Osteoblast (primary cell): ENCODE data around the gene ATOH8. TPM values are rescaled to one million over a fixed set of nuclear protein-coding genes. Genes with fewer than 3 reads are reported as not detected.

ENCODE experiments used
- DNase-seq: peaks from one replicate; pipeline ENCODE4 v3.0.0; 2011; ENCODE audit warnings: low spot score, mixed read lengths; ENCODE audit not compliant: insufficient read length; ENCODE audit errors: missing footprints
- H2AFZ ChIP-seq: 2 replicates; pipeline ENCODE4 v1.6.0; 2011; ENCODE audit warnings: mild to moderate bottlenecking, low read length
- H3K27ac ChIP-seq: 2 replicates; pipeline ENCODE4 v1.5.1; 2011; ENCODE audit warnings: mild to moderate bottlenecking, low read depth, low read length, moderate library complexity
- H3K27me3 ChIP-seq: 2 replicates; pipeline ENCODE4 v1.6.0; 2012; ENCODE audit warnings: mild to moderate bottlenecking, control low read depth, inconsistent platforms, low read length, moderate library complexity; ENCODE audit not compliant: insufficient read depth
- H3K36me3 ChIP-seq: 2 replicates; pipeline ENCODE4 v1.5.1; 2011; ENCODE audit warnings: mild to moderate bottlenecking, low read length, control low read depth, moderate library complexity; ENCODE audit not compliant: insufficient read depth
- H3K4me1 ChIP-seq: 2 replicates; pipeline ENCODE4 v1.5.1; 2011; ENCODE audit warnings: mild to moderate bottlenecking, low read length, control low read depth, moderate library complexity; ENCODE audit not compliant: insufficient read depth
- H3K4me2 ChIP-seq: 2 replicates; pipeline ENCODE4 v1.6.0; 2011; ENCODE audit warnings: mild to moderate bottlenecking, low read length; ENCODE audit not compliant: insufficient read depth
- H3K4me3 ChIP-seq: fragments of 200-600 bp; sonication (generic); 3 replicates; pipeline ENCODE4 v1.5.1; 2012; ENCODE audit warnings: mild to moderate bottlenecking, low read length, inconsistent platforms; ENCODE audit not compliant: insufficient read depth
- H3K79me2 ChIP-seq: 2 replicates; pipeline ENCODE4 v1.6.0; 2012; ENCODE audit warnings: mild to moderate bottlenecking, low read length, control low read depth, inconsistent platforms; ENCODE audit not compliant: insufficient read depth
- H3K9me3 ChIP-seq: 2 replicates; pipeline ENCODE4 v1.5.1; 2011; ENCODE audit warnings: low read depth, low read length, control low read depth
- H4K20me1 ChIP-seq: 2 replicates; pipeline ENCODE4 v1.6.0; 2012; ENCODE audit warnings: mild to moderate bottlenecking, low read length, control low read depth; ENCODE audit not compliant: insufficient read depth
- total RNA-seq: library from RNA; depleted of rRNA; stranded (reverse); fragments of >200 nt; gene quantifications from 2 replicates; pipeline ENCODE4 v1.2.3, GENCODE V29; 2012
- TF ChIP-seq, protein P1 (sequence below): IDR thresholded peaks from 2 replicates; pipeline ENCODE4 v1.5.1; 2011; ENCODE audit warnings: mild to moderate bottlenecking, low read depth, low read length, moderate library complexity; ENCODE audit errors: extremely low read depth

ATOH8 gene
- total RNA-seq, 1 donor, result 35.1 TPM

DNA sequence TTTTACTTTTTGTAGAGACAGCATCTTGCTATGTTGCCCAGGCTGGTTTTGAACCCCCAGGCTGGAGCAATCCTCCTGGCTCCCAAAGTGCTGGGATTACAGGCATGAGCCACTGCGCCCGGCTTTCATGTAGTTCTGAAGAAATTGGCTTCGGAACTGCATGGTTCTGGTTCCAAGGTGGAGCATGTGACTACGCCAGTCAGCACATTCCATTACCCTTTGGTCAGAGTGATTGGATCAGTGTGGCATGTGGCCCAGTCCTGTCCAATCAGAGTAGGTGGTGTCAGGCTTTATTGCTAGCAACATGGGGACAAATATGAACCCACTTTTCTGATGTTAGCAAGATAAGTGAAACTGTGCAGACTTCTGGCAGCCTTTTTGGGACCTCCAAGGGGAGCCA, 16.3 kb upstream of the ATOH8 start:
- H3K9me3 ChIP-seq, result no peaks in the 10 kb centered on the region
- peak; percentile 96 for DNase-seq
- H3K79me2 ChIP-seq, result no peaks in the 10 kb centered on the region
- H3K4me2 ChIP-seq, result no peak overlapping the region
- peaks cover 40% of the 10 kb centered on the region for H3K4me1 ChIP-seq
- peak overlapping the region; percentile 83 for H3K27ac ChIP-seq
- H2AFZ ChIP-seq, result peak overlapping the region; percentile 15
- H3K4me3 ChIP-seq, result no peak overlapping the region
- H4K20me1 ChIP-seq, result no peaks in the 10 kb centered on the region
- no peaks in the 10 kb centered on the region for H3K36me3 ChIP-seq
- TF ChIP-seq, protein P1, sequence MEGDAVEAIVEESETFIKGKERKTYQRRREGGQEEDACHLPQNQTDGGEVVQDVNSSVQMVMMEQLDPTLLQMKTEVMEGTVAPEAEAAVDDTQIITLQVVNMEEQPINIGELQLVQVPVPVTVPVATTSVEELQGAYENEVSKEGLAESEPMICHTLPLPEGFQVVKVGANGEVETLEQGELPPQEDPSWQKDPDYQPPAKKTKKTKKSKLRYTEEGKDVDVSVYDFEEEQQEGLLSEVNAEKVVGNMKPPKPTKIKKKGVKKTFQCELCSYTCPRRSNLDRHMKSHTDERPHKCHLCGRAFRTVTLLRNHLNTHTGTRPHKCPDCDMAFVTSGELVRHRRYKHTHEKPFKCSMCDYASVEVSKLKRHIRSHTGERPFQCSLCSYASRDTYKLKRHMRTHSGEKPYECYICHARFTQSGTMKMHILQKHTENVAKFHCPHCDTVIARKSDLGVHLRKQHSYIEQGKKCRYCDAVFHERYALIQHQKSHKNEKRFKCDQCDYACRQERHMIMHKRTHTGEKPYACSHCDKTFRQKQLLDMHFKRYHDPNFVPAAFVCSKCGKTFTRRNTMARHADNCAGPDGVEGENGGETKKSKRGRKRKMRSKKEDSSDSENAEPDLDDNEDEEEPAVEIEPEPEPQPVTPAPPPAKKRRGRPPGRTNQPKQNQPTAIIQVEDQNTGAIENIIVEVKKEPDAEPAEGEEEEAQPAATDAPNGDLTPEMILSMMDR, result no peak
- no peaks in the 10 kb centered on the region for H3K27me3 ChIP-seq

DNA sequence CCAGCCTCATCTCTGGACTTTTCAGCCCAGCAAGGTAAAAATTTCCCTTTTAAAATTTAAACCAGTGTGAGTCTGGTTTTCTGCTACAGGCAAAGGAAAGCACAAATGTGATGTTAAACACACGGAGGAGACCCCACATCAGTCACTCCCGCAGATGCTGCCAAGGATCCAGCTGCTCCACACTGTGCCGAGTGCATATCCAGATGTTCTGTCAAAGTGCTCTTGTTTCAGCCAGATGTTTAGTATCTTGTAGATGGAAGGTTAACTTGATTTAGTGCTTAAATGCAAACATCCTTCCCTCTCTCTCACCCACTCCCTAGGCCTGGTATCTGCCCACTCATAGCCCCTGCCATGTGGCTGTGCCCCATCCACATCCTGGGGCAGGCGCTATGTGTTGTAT, 15.8 kb upstream of the ATOH8 start:
- H3K27ac ChIP-seq, result peak overlapping the region; percentile 83

DNA sequence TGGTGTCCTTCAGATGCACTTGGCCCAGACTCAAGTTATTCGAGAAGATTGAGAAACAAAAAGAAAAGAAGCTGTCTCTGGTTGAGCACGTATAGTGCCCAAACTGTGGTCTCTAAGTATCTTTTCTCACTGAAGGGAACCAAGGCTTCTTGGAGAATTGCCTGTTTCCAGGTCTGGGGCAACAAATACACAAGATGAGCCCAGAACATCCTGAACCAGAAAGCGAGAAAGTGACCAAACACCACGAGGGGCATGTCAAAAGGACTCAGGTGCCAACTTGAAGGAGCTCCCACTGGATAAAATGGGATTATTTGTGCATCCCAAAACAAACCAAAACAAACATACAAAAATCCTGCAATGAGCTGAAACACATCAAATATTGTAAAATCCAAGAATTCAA, 13.6 kb upstream of the ATOH8 start:
- no peak for DNase-seq
- H3K4me2 ChIP-seq, result no peak overlapping the region
- TF ChIP-seq, protein P1, result no peak
- H3K9me3 ChIP-seq, result no peaks in the 10 kb centered on the region
- peaks cover 64% of the 10 kb centered on the region for H3K4me1 ChIP-seq
- no peaks in the 10 kb centered on the region for H3K79me2 ChIP-seq
- no peaks in the 10 kb centered on the region for H3K27me3 ChIP-seq
- no peaks in the 10 kb centered on the region for H3K36me3 ChIP-seq
- no peak overlapping the region for H2AFZ ChIP-seq
- no peaks in the 10 kb centered on the region for H4K20me1 ChIP-seq
- H3K27ac ChIP-seq, result no peak overlapping the region
- H3K4me3 ChIP-seq, result no peak overlapping the region

More for the DNA sequence above, 15.8 kb upstream of the ATOH8 start:
- H3K4me3 ChIP-seq, result no peak overlapping the region
- no peaks in the 10 kb centered on the region for H3K9me3 ChIP-seq
- no peaks in the 10 kb centered on the region for H3K79me2 ChIP-seq
- TF ChIP-seq, protein P1, result no peak
- H3K4me2 ChIP-seq, result no peak overlapping the region
- peaks cover 44% of the 10 kb centered on the region for H3K4me1 ChIP-seq
- no peaks in the 10 kb centered on the region for H3K36me3 ChIP-seq
- no peaks in the 10 kb centered on the region for H4K20me1 ChIP-seq
- no peaks in the 10 kb centered on the region for H3K27me3 ChIP-seq
- no peak for DNase-seq
- H2AFZ ChIP-seq, result peak overlapping the region; percentile 15

DNA sequence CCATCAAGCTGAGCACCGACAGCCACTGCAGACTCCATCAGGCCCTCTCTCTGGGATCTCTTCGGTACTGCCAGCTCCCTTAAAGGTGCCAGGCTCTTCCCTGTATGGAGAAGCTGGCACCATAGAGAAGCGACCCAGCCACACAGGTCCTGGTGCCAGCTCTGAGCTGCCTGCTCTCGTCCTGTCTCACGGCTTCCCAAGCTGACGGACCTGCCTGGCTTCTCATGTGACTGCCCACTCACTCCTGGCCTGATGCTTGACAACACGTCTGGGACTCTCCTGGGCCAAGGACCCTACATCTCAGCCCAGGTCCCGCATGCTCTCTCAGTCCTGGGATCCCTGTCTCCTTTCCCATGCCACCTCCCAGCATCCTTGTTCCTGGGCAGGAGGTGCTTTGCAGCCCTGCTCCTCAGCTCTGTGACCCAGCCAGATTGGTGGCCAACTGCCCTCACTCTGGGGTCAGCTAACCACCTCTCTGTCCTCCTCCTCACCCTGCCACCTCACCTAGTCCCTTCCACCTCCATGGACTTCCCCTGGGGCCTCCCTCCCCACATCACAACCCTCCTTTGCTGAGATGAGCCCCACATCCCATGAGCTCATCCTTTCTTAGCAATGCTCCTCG, 12.5 kb upstream of the ATOH8 start:
- H3K9me3 ChIP-seq, result no peaks in the 10 kb centered on the region
- peak overlapping the region; percentile 43 for H2AFZ ChIP-seq
- peak overlapping the region; percentile 99 for H3K27ac ChIP-seq
- no peak for DNase-seq
- no peaks in the 10 kb centered on the region for H3K79me2 ChIP-seq
- TF ChIP-seq, protein P1, result no peak
- H3K27me3 ChIP-seq, result no peaks in the 10 kb centered on the region
- no peaks in the 10 kb centered on the region for H4K20me1 ChIP-seq
- H3K4me1 ChIP-seq, result peaks cover 68% of the 10 kb centered on the region
- H3K4me2 ChIP-seq, result peak overlapping the region; percentile 76
- H3K4me3 ChIP-seq, result no peak overlapping the region
- no peaks in the 10 kb centered on the region for H3K36me3 ChIP-seq
